K562 (cell line): ENCODE data around the gene EVC. TPM values are rescaled to one million over a fixed set of nuclear protein-coding genes. Genes with fewer than 3 reads are reported as not detected.

ENCODE experiments used
- ATAC-seq: fragments of 200-7000 bp; cut with Tn5 transposase; 3 replicates; pipeline ENCODE4 v1.9.1; 2020; ENCODE audit warnings: moderate library complexity
- BruUV-seq: library from RNA; stranded (reverse); fragments of 400-500 nt; replicated peaks from 2 replicates; lab custom pipeline; 2021; lab: Mats Ljungman, UMichigan
- CTCF ChIA-PET: fragments of 300-600 bp; formaldehyde crosslinking; extraction: SDS; loops from one replicate; lab custom pipeline; 2021; ENCODE audit warnings: low intra/inter-chr PET ratio; lab: Yijun Ruan, JAX
- POLR2A ChIA-PET: fragments of 300-600, 350-650 bp; sonication (Branson Sonifier 250); formaldehyde crosslinking; extraction: SDS; loops from one replicate; lab custom pipeline; 2021; ENCODE audit warnings: antibody characterized with exemption, inconsistent platforms; lab: Yijun Ruan, JAX
- DNase-seq, 4 experiments: peaks; one replicate each; pipeline versions ENCODE4 v3.0.0 to v3.0.0-alpha.2; 2011 to 2018; ENCODE audit warnings: low spot score in 3 of 4, mixed read lengths in 3 of 4; ENCODE audit errors: extremely low read depth in 1 of 4
- FAIRE-seq: peaks from 2 replicates; lab custom pipeline; 2011; peaks lifted over from hg19 to GRCh38; lab: Jason Lieb, UNC
- H2AFZ ChIP-seq: 2 replicates; pipeline ENCODE4 v1.6.0; 2011; ENCODE audit warnings: low read depth, low read length, control low read depth, inconsistent platforms
- H3K27ac ChIP-seq: fragments of 200-600 bp; 3 replicates; pipeline ENCODE4 v1.8.0; 2011; ENCODE audit warnings: low read depth, mild to moderate bottlenecking, control low read depth, inconsistent platforms, low read length, moderate library complexity, mixed read lengths; ENCODE audit errors: extremely low read depth
- H3K27me3 ChIP-seq, 2 experiments: fragments of 300-600 bp in 1 of 2; 2 replicates in 1 of 2; 3 replicates in 1 of 2; pipeline versions ENCODE4 v1.6.0 to v1.8.0; 2011; ENCODE audit warnings: inconsistent platforms in 2 of 2, low read length in 2 of 2, mild to moderate bottlenecking in 1 of 2, mixed read lengths in 1 of 2, moderate library complexity in 1 of 2; ENCODE audit not compliant: control insufficient read depth in 2 of 2, insufficient read depth in 2 of 2
- H3K36me3 ChIP-seq: fragments of 300-600 bp; 3 replicates; pipeline ENCODE4 v1.8.0; 2011; ENCODE audit warnings: mild to moderate bottlenecking, low read length, inconsistent platforms; ENCODE audit not compliant: control insufficient read depth, insufficient read depth
- H3K4me1 ChIP-seq, 2 experiments: fragments of 200-600 bp in 1 of 2; replicated peaks in 1 of 2; 2 replicates in 1 of 2; 3 replicates in 1 of 2; pipeline versions ENCODE4 v1.5.1 to v1.8.0; 2011; ENCODE audit warnings: inconsistent platforms in 2 of 2, low read length in 2 of 2, mild to moderate bottlenecking in 1 of 2, mixed read lengths in 1 of 2, moderate library complexity in 1 of 2; ENCODE audit not compliant: control insufficient read depth in 2 of 2, insufficient read depth in 2 of 2
- H3K4me2 ChIP-seq: 2 replicates; pipeline ENCODE4 v1.6.1; 2011; ENCODE audit warnings: low read length, control low read depth, inconsistent platforms, mixed read lengths; ENCODE audit not compliant: insufficient read depth
- H3K4me3 ChIP-seq: fragments of 200-600 bp; sonication (generic), shearing (Covaris generic); 2 replicates; pipeline ENCODE4 v1.5.1; 2016; ENCODE audit warnings: control low read depth, inconsistent platforms
- H3K79me2 ChIP-seq: fragments of 200-600 bp; 3 replicates; pipeline ENCODE4 v1.8.0; 2011; ENCODE audit warnings: low read length, inconsistent platforms; ENCODE audit not compliant: control insufficient read depth, insufficient read depth
- H3K9ac ChIP-seq, 2 experiments: 2 replicates each; pipeline versions ENCODE4 v1.6.0 to v1.6.1; 2011; ENCODE audit warnings: low read depth in 2 of 2, low read length in 2 of 2, control low read depth in 1 of 2, inconsistent platforms in 1 of 2, mild to moderate bottlenecking in 1 of 2, mixed read lengths in 1 of 2; ENCODE audit not compliant: insufficient read depth in 1 of 2
- H3K9me1 ChIP-seq: one replicate; pipeline ENCODE4 v1.6.0; 2011; ENCODE audit warnings: inconsistent platforms, mild to moderate bottlenecking, low read length, moderate library complexity; ENCODE audit not compliant: control insufficient read depth, insufficient read depth
- H3K9me3 ChIP-seq: replicated peaks from 2 replicates; pipeline ENCODE4 v1.5.1; 2011; ENCODE audit warnings: low read depth, low read length, inconsistent platforms; ENCODE audit not compliant: control insufficient read depth, insufficient read depth
- H4K20me1 ChIP-seq: replicated peaks from 2 replicates; pipeline ENCODE4 v1.6.1; 2011; ENCODE audit warnings: low read length, inconsistent platforms, mixed read lengths; ENCODE audit not compliant: control insufficient read depth, insufficient read depth
- CCNT2 ChIP-seq: IDR thresholded peaks from 2 replicates; pipeline ENCODE4 v1.6.1; 2011; ENCODE audit warnings: borderline replicate concordance, low read depth, mild to moderate bottlenecking, moderate library complexity, mixed read lengths, low read length; ENCODE audit not compliant: insufficient read length; ENCODE audit errors: extremely low read depth
- CREBBP ChIP-seq: IDR thresholded peaks from one replicate; pipeline ENCODE4 v1.6.1; 2012; ENCODE audit warnings: low read depth, mild to moderate bottlenecking, control low read depth, inconsistent platforms, low read length
- HLTF ChIP-seq: fragments of 450-650 bp; IDR thresholded peaks from 2 replicates; pipeline ENCODE4 v1.6.1; 2016
- IRF2 ChIP-seq: sonication (generic); formaldehyde crosslinking; IDR thresholded peaks from 2 replicates; pipeline ENCODE4 v1.8.1; 2022; ENCODE audit warnings: mild to moderate bottlenecking, missing genetic modification reagents
- NFE2 ChIP-seq: IDR thresholded peaks from 2 replicates; pipeline ENCODE4 v1.6.1; 2014; ENCODE audit warnings: antibody characterized with exemption, low read depth
- OTX1 ChIP-seq: fragments of 450-650 bp; formaldehyde crosslinking; IDR thresholded peaks from 2 replicates; pipeline ENCODE4 v1.4.0; 2022; ENCODE audit warnings: mild to moderate bottlenecking
- PHB ChIP-seq: fragments of 250-450 bp; sonication (Bioruptor Pico); IDR thresholded peaks from 2 replicates; pipeline ENCODE4 v1.5.0; 2021
- RAD21 ChIP-seq, 2 experiments: fragments of 250-450 bp in 1 of 2; fragments of 450-650 bp in 1 of 2; sonication (Bioruptor Pico) in 1 of 2; formaldehyde crosslinking in 1 of 2; IDR thresholded peaks in 1 of 2; conservative IDR thresholded peaks in 1 of 2; 2 replicates each; pipeline versions ENCODE4 v1.4.0 to v1.8.0; 2020 to 2022; ENCODE audit warnings: mild to moderate bottlenecking in 2 of 2, moderate library complexity in 1 of 2
- SRSF7 ChIP-seq: fragments of 200-400 bp; formaldehyde crosslinking; optimal IDR thresholded peaks from 2 replicates; pipeline ENCODE3; 2017; ENCODE audit warnings: mild to moderate bottlenecking, low read depth, low read length
- TEAD1 ChIP-seq, 2 experiments: fragments of 450-650 bp in 1 of 2; sonication (generic) in 1 of 2; formaldehyde crosslinking; IDR thresholded peaks; 2 replicates each; pipeline versions ENCODE4 v1.4.0 to v1.8.0; 2020 to 2022; ENCODE audit warnings: mild to moderate bottlenecking in 2 of 2, missing genetic modification reagents in 1 of 2
- ZBTB11 ChIP-seq, 3 experiments: fragments of 200-800 bp in 1 of 3; fragments of 250-450 bp in 1 of 3; fragments of 450-650 bp in 1 of 3; sonication (Bioruptor Pico) in 1 of 3; sonication (Bioruptor generic) in 1 of 3; formaldehyde crosslinking in 1 of 3; IDR thresholded peaks; 2 replicates each; pipeline versions ENCODE4 v1.6.1 to v1.8.0; 2016 to 2022; ENCODE audit warnings: mild to moderate bottlenecking in 2 of 3, missing genetic modification characterization in 2 of 3, missing compliant biosample characterization in 1 of 3, moderate library complexity in 1 of 3
- ZBTB7A ChIP-seq: IDR thresholded peaks from 2 replicates; pipeline ENCODE4 v1.6.1; 2011; ENCODE audit warnings: low read depth, mild to moderate bottlenecking, low read length, moderate library complexity, borderline replicate concordance; ENCODE audit not compliant: control insufficient read depth
- ZNF507 ChIP-seq: conservative IDR thresholded peaks from 2 replicates; pipeline ENCODE4 v1.6.1; 2017; ENCODE audit warnings: missing genetic modification characterization, missing compliant biosample characterization
- WGBS: fragments of 100-300 bp; shearing (Covaris generic); methylation state at CpG from one replicate; pipeline ENCODE4 v1.1.6; 2016; ENCODE audit warnings: low coverage, mixed read lengths; ENCODE audit not compliant: insufficient coverage; ENCODE audit errors: missing lambda C conversion rate; 5-methylcytosine and 5-hydroxymethylcytosine counted together
- in situ Hi-C: fragments of 300-500 bp; cut with MboI; formaldehyde crosslinking; loops from 4 replicates; pipeline ENCODE4 v1.15.0; 2018; ENCODE audit warnings: inconsistent platforms, mixed read lengths
- intact Hi-C: fragments of 100-400 bp; cut with micrococcal nuclease; formaldehyde crosslinking; loops from 2 replicates; pipeline ENCODE4 v1.14.2; 2022
- polyA plus RNA-seq, 8 experiments: library from polyadenylated mRNA; depleted of rRNA in 4 of 8; stranded (reverse) in 5 of 8; unstranded in 3 of 8; fragments of >200 nt; fragmentation: Nextera tagmentation in 2 of 8; fragmentation: Illumina TruSeq in 1 of 8; extraction: Ambion mirVana in 2 of 8; extraction: Trizol in 1 of 8; gene quantifications; 2 replicates each; pipeline versions ENCODE4 v1.2.1 to v1.2.3, GENCODE V29; 2011 to 2014; ENCODE audit warnings: inconsistent platforms in 1 of 8, missing spikeins in 1 of 8
- total RNA-seq, 7 experiments: library from RNA; depleted of rRNA in 6 of 7; stranded (reverse); fragments of >200 nt in 6 of 7; fragmentation: Illumina TruSeq in 2 of 7; extraction: Trizol in 2 of 7; gene quantifications; 2 replicates each; pipeline versions ENCODE4 v1.2.1 to v1.2.3, GENCODE V29; 2011 to 2021; ENCODE audit warnings: low replicate concordance in 1 of 7
- TF ChIP-seq, protein P1 (sequence below): sonication (generic); formaldehyde crosslinking; IDR thresholded peaks from 2 replicates; pipeline ENCODE4 v1.8.0; 2022; ENCODE audit warnings: missing genetic modification reagents, mild to moderate bottlenecking, borderline replicate concordance
- TF ChIP-seq, protein P2 (sequence below), 2 experiments: fragments of 450-650 bp; IDR thresholded peaks; 2 replicates each; pipeline ENCODE4 v1.6.1; 2016

The EVC gene
- total and polyA plus RNA-seq, 9 of the 15 experiments (the other 6 are each of a cell fraction or from before 2014, with no cell fraction given) = 0.03 to 3.2 (median 1.1) TPM

DNA sequence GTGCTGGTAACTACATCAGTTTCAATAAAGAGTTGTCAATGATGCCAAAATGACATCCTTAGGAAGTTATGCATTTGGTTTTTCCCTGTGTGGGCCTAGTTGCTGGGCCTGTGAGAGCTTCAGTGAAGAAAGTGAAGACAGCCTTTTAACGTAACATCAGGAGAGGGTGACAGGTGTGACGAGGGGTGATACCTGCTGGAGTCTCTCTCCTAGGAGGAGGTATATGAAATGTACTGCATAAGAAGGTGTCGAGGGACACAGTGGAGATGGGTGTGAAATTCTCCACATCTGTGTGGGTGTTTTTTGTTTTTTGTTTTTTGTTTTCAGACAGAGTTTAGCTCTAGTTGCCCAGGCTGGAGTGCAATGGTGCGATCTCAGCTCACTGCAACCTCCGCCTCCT, 49.2 kb downstream of the EVC start:
- no peak overlapping the region for H3K4me2 ChIP-seq
- no peaks in the 10 kb centered on the region for H3K9me1 ChIP-seq
- ChIA-PET POLR2A (no interaction called here), CTCF (no interaction called here)
- no peaks in the 10 kb centered on the region; the same call in 1 of the 2 replicates for H4K20me1 ChIP-seq
- H3K79me2 ChIP-seq = no peaks in the 10 kb centered on the region
- intact Hi-C loops (no loop called here), in situ Hi-C loops (no loop called here)
- no peak overlapping the region for H3K27ac ChIP-seq
- no peak overlapping the region for H2AFZ ChIP-seq
- FAIRE-seq (no peak), DNase-seq (no peak), ATAC-seq (no peak)
- no peak overlapping the region for H3K4me3 ChIP-seq
- no peak overlapping the region for H3K9ac ChIP-seq
- WGBS = 15% methylated on average over 5 of the region's 5 CpGs
- H3K27me3 ChIP-seq = peaks cover 0 to 4% of the 10 kb centered on the region in 2 experiments; a peak in 1 of 5 replicates
- BruUV-seq = no TSS peak
- H3K36me3 ChIP-seq = no peaks in the 10 kb centered on the region
- no peaks in the 10 kb centered on the region for H3K4me1 ChIP-seq
- H3K9me3 ChIP-seq = no peaks in the 10 kb centered on the region
- no peak for TF ChIP-seq ZBTB11 (CRISPR knock-in tag; IDR thresholded peaks at IDR 0.05)
- TF ChIP-seq, protein P1, sequence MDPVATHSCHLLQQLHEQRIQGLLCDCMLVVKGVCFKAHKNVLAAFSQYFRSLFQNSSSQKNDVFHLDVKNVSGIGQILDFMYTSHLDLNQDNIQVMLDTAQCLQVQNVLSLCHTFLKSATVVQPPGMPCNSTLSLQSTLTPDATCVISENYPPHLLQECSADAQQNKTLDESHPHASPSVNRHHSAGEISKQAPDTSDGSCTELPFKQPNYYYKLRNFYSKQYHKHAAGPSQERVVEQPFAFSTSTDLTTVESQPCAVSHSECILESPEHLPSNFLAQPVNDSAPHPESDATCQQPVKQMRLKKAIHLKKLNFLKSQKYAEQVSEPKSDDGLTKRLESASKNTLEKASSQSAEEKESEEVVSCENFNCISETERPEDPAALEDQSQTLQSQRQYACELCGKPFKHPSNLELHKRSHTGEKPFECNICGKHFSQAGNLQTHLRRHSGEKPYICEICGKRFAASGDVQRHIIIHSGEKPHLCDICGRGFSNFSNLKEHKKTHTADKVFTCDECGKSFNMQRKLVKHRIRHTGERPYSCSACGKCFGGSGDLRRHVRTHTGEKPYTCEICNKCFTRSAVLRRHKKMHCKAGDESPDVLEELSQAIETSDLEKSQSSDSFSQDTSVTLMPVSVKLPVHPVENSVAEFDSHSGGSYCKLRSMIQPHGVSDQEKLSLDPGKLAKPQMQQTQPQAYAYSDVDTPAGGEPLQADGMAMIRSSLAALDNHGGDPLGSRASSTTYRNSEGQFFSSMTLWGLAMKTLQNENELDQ (CRISPR knock-in tag) = no peak
- no peak for TF ChIP-seq CREBBP
- no peak for TF ChIP-seq OTX1 (CRISPR knock-in tag)
- no peak for TF ChIP-seq TEAD1 (CRISPR knock-in tag; IDR thresholded peaks at IDR 0.05)
- TF ChIP-seq SRSF7 = no peak
- no peak for TF ChIP-seq RAD21 (CRISPR knock-in tag; conservative IDR thresholded peaks at IDR 0.05 in 1 of 2, IDR thresholded peaks at IDR 0.05 in 1 of 2)
- TF ChIP-seq PHB (CRISPR knock-in tag) = no peak
- TF ChIP-seq, protein P2, sequence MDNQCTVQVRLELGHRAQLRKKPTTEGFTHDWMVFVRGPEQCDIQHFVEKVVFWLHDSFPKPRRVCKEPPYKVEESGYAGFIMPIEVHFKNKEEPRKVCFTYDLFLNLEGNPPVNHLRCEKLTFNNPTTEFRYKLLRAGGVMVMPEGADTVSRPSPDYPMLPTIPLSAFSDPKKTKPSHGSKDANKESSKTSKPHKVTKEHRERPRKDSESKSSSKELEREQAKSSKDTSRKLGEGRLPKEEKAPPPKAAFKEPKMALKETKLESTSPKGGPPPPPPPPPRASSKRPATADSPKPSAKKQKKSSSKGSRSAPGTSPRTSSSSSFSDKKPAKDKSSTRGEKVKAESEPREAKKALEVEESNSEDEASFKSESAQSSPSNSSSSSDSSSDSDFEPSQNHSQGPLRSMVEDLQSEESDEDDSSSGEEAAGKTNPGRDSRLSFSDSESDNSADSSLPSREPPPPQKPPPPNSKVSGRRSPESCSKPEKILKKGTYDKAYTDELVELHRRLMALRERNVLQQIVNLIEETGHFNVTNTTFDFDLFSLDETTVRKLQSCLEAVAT (IDR thresholded peaks at IDR 0.05) = no peak
- no peak for TF ChIP-seq ZNF507 (tag)
- no peak for TF ChIP-seq IRF2 (CRISPR knock-in tag)
- TF ChIP-seq ZBTB7A = no peak
- TF ChIP-seq NFE2 = no peak
- no peak for TF ChIP-seq CCNT2
- TF ChIP-seq HLTF = no peak
